ENCODE data around the gene OIT3. TPM values are rescaled to one million over a fixed set of nuclear protein-coding genes. Genes with fewer than 3 reads are reported as not detected.
"Not testable (repeated sequence)": the region's sequence is repeated elsewhere in the genome, so short reads cannot be mapped to it uniquely, and the experiment has no call there.

The OIT3 gene
- total RNA-seq, 5 donors from 2014 or later (not counting 1 experiment from before 2014, with no cell fraction given) = not detected

DNA sequence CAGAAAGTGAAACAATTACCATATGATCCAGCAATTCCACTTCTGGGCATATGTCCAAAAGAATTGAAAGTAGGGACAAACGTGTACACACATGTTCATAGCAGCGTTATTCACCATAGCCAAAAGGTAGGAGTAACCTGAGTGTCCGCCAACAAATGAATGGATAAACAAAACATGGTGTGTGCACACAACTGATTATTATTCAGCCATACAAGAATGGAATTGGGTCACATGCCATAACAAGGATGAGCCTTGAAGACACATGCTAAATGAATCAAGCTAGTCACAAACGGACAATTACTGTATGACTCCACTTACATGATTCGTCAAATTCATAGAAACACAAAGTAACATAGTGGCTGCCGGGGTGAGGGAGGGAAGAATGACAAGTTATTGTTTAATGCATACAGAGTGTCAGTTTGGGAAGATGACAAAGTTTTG, 4.1 kb upstream of the OIT3 start:
- Mint-ChIP-seq H3K4me3 (no peak overlapping the region), H3K4me1 (peaks cover 8 to 12% (median 10%) of the 10 kb centered on the region in 3 donors), H3K9me3 (peaks cover 0 to 5% (median 0%) of the 10 kb centered on the region in 3 donors), H3K27me3 (peaks cover 2 to 5% of the 10 kb centered on the region in 2 donors), H3K27ac (no peak overlapping the region), H3K36me3 (peaks cover 34% of the 10 kb centered on the region)
- no peak overlapping the region for H3K27ac ChIP-seq (ENCODE audit: low read length)
- no peaks in the 10 kb centered on the region for H3K9me3 ChIP-seq
- CTCF ChIA-PET = no interaction called here
- no peak overlapping the region for H3K4me3 ChIP-seq (ENCODE audit: control insufficient read depth in 1 of 2, extremely low read depth in 1 of 2, low read length in 1 of 2)
- no peaks in the 10 kb centered on the region for H3K27me3 ChIP-seq (replicated peaks in 1 of 2; ENCODE audit: control insufficient read depth in 2 of 2, extremely low read depth in 1 of 2, insufficient read depth in 2 of 2, low read length in 1 of 2)
- H3K4me1 ChIP-seq (ENCODE audit: control insufficient read depth in 1 of 2, extremely low read depth in 1 of 2, insufficient read depth in 2 of 2, low read length in 2 of 2) = peaks cover 4 to 7% of the 10 kb centered on the region in 2 experiments
- peaks cover 0 to 4% of the 10 kb centered on the region in 2 donors for H3K36me3 ChIP-seq (ENCODE audit: control insufficient read depth in 2 of 2, extremely low read depth in 1 of 2, insufficient read depth in 1 of 2, low read length in 1 of 2)
- ATAC-seq (replicated peaks in 1 of 4) (no peak), DNase-seq (no peak)
- POLR2A ChIA-PET = no interaction called here
- 100% methylated on average over 3 of the region's 6 CpGs for WGBS (ENCODE audit: insufficient coverage)

DNA sequence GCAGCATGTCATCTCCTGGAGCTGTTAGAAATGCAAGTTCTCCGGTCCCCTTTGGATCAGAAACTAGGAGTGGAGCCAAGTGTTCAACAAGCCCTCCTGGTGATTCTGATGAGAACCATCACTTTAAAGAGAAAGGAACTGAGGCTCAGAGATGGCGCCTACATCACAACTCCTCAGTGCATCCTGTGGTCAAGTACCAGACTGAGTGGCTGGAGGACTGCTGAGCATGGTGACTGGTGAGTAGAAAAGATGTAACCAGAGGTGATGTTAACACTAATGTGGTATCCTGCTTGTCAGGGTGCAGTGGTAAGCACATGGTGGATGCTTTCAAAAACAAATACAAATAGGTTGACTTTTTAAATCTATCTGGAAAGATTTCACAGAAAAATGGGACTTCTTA, 3.5 kb upstream of the OIT3 start:
- WGBS (ENCODE audit: insufficient coverage) = 100% methylated on average over 1 of the region's 2 CpGs
- CTCF ChIA-PET = no interaction called here
- Mint-ChIP-seq H3K27ac (no peak overlapping the region), H3K4me1 (peaks cover 8 to 12% (median 10%) of the 10 kb centered on the region in 3 donors), H3K9me3 (peaks cover 0 to 5% (median 0%) of the 10 kb centered on the region in 3 donors), H3K36me3 (peaks cover 30% of the 10 kb centered on the region), H3K27me3 (peaks cover 7 to 9% of the 10 kb centered on the region in 2 donors), H3K4me3 (no peak overlapping the region)
- POLR2A ChIA-PET = no interaction called here
- Histone ChIP-seq H3K4me3 (ENCODE audit: control insufficient read depth in 1 of 2, extremely low read depth in 1 of 2, low read length in 1 of 2) (no peak overlapping the region), H3K27ac (ENCODE audit: low read length) (no peak overlapping the region), H3K36me3 (ENCODE audit: control insufficient read depth in 2 of 2, extremely low read depth in 1 of 2, insufficient read depth in 1 of 2, low read length in 1 of 2) (peaks cover 0 to 2% of the 10 kb centered on the region in 2 donors), H3K27me3 (replicated peaks in 1 of 2; ENCODE audit: control insufficient read depth in 2 of 2, extremely low read depth in 1 of 2, insufficient read depth in 2 of 2, low read length in 1 of 2) (no peaks in the 10 kb centered on the region), H3K9me3 (no peaks in the 10 kb centered on the region), H3K4me1 (ENCODE audit: control insufficient read depth in 1 of 2, extremely low read depth in 1 of 2, insufficient read depth in 2 of 2, low read length in 2 of 2) (peaks cover 4 to 7% of the 10 kb centered on the region in 2 experiments)
- ATAC-seq (replicated peaks in 1 of 4) (no peak), DNase-seq (no peak)

DNA sequence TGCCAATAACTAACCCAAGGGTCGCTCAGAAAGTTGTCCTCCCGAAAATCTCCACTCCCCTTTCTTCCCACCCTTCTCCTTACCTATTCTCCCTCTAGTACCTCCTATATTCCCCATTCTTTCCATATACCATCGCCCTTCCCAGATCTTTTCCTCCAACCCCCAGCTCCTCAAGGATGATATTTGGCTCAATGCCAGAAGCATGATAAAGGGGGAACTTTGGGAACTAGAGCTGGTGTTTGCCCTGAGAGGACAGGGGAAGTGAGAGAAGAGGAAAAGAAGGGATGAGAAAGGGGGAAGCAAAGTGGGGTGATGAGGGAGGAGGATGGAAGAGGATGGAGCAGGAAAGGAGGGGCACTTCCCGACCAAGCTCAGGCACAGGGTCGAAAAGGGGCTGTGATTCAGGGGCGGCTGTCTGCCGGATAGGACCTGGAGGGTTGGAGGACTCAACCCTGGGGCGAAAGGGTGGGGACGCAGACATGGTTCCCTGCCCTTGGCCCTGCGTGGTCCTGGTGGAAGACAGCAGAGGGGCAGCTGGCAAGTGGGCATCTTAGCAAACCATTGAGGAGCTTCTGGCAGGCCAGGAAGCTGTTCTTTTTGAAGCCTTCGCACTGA, 1.8 kb downstream of the OIT3 start:
- no peaks in the 10 kb centered on the region for H3K9me3 Mint-ChIP-seq
- H3K27me3 Mint-ChIP-seq = peaks cover 14 to 18% of the 10 kb centered on the region in 2 donors
- no peaks in the 10 kb centered on the region for H3K36me3 ChIP-seq (ENCODE audit: control insufficient read depth in 2 of 2, extremely low read depth in 1 of 2, insufficient read depth in 1 of 2, low read length in 1 of 2)
- H3K9me3 ChIP-seq = no peaks in the 10 kb centered on the region
- no peak overlapping the region for H3K4me3 ChIP-seq (ENCODE audit: control insufficient read depth in 1 of 2, extremely low read depth in 1 of 2, low read length in 1 of 2)
- POLR2A ChIA-PET = no interaction called here
- no peaks in the 10 kb centered on the region for H3K4me1 Mint-ChIP-seq
- H3K27me3 ChIP-seq (replicated peaks in 1 of 2; ENCODE audit: control insufficient read depth in 2 of 2, extremely low read depth in 1 of 2, insufficient read depth in 2 of 2, low read length in 1 of 2) = peaks cover 0 to 8% of the 10 kb centered on the region in 2 experiments
- no peak overlapping the region for H3K27ac ChIP-seq (ENCODE audit: low read length)
- no peaks in the 10 kb centered on the region for H3K4me1 ChIP-seq (ENCODE audit: control insufficient read depth in 1 of 2, extremely low read depth in 1 of 2, insufficient read depth in 2 of 2, low read length in 2 of 2)
- WGBS (ENCODE audit: insufficient coverage) = 76% methylated on average over 10 of the region's 11 CpGs
- DNase-seq = no peak
- no peak overlapping the region for H3K27ac Mint-ChIP-seq
- no peak for ATAC-seq (replicated peaks in 1 of 4)
- H3K4me3 Mint-ChIP-seq = no peak overlapping the region
- no peaks in the 10 kb centered on the region for H3K36me3 Mint-ChIP-seq
- CTCF ChIA-PET = no interaction called here

DNA sequence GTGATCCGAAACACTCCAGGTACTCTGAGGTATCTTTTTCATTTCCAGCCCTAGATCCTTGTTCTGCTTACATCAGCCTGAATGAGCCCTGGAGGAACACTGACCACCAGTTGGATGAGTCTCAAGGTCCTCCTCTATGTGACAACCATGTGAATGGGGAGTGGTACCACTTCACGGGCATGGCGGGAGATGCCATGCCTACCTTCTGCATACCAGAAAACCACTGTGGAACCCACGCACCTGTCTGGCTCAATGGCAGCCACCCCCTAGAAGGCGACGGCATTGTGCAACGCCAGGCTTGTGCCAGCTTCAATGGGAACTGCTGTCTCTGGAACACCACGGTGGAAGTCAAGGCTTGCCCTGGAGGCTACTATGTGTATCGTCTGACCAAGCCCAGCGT, 5.1 kb downstream of the OIT3 start:
- peaks cover 12 to 18% of the 10 kb centered on the region in 2 donors for H3K27me3 Mint-ChIP-seq
- DNase-seq = no peak
- no peak for ATAC-seq (replicated peaks in 1 of 4)
- ChIA-PET CTCF (no interaction called here), POLR2A (no interaction called here)
- H3K4me3 Mint-ChIP-seq = no peak overlapping the region
- H3K27ac Mint-ChIP-seq = no peak overlapping the region
- H3K36me3 Mint-ChIP-seq = no peaks in the 10 kb centered on the region
- no peaks in the 10 kb centered on the region for H3K9me3 Mint-ChIP-seq
- no peaks in the 10 kb centered on the region for H3K9me3 ChIP-seq
- WGBS (ENCODE audit: insufficient coverage) = 91% methylated on average over 7 of the region's 10 CpGs
- H3K27me3 ChIP-seq (replicated peaks in 1 of 2; ENCODE audit: control insufficient read depth in 2 of 2, extremely low read depth in 1 of 2, insufficient read depth in 2 of 2, low read length in 1 of 2) = peaks cover 0 to 13% of the 10 kb centered on the region in 2 experiments
- no peaks in the 10 kb centered on the region for H3K4me1 Mint-ChIP-seq
- no peaks in the 10 kb centered on the region for H3K36me3 ChIP-seq (ENCODE audit: control insufficient read depth in 2 of 2, extremely low read depth in 1 of 2, insufficient read depth in 1 of 2, low read length in 1 of 2)
- no peak overlapping the region for H3K27ac ChIP-seq (ENCODE audit: low read length)
- H3K4me3 ChIP-seq (ENCODE audit: control insufficient read depth in 1 of 2, extremely low read depth in 1 of 2, low read length in 1 of 2) = no peak overlapping the region
- no peaks in the 10 kb centered on the region for H3K4me1 ChIP-seq (ENCODE audit: control insufficient read depth in 1 of 2, extremely low read depth in 1 of 2, insufficient read depth in 2 of 2, low read length in 2 of 2)

DNA sequence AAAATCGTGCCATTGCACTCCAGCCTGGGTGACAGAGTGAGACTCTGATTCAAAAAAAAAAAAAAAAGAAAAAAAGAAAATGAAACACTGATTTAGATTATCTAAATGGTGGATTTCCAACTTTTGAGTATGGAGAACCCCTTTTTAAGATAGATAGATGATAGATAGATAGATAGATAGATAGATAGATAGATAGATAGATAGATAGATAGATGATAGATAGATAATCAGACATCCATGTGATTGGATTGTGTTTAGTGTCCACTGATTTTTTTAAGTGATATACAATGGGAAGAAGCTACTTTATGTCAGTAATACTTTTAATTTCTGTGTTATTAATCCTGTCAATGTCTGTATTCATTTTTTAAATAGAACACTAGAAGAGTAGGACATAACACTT, 6.0 kb downstream of the OIT3 start:
- Histone ChIP-seq H3K27me3 (replicated peaks in 1 of 2; ENCODE audit: control insufficient read depth in 2 of 2, extremely low read depth in 1 of 2, insufficient read depth in 2 of 2, low read length in 1 of 2) (peaks cover 0 to 13% of the 10 kb centered on the region in 2 experiments), H3K36me3 (ENCODE audit: control insufficient read depth in 2 of 2, extremely low read depth in 1 of 2, insufficient read depth in 1 of 2, low read length in 1 of 2) (no peaks in the 10 kb centered on the region), H3K27ac (ENCODE audit: low read length) (no peak overlapping the region), H3K9me3 (no peaks in the 10 kb centered on the region), H3K4me3 (ENCODE audit: control insufficient read depth in 1 of 2, extremely low read depth in 1 of 2, low read length in 1 of 2) (no peak overlapping the region), H3K4me1 (ENCODE audit: control insufficient read depth in 1 of 2, extremely low read depth in 1 of 2, insufficient read depth in 2 of 2, low read length in 2 of 2) (no peaks in the 10 kb centered on the region)
- no peak for DNase-seq
- Mint-ChIP-seq H3K27ac (no peak overlapping the region), H3K4me3 (no peak overlapping the region), H3K4me1 (no peaks in the 10 kb centered on the region), H3K9me3 (no peaks in the 10 kb centered on the region), H3K36me3 (no peaks in the 10 kb centered on the region), H3K27me3 (peaks cover 8 to 14% of the 10 kb centered on the region in 2 donors)
- WGBS (ENCODE audit: insufficient coverage) = no CpG with 5 or more reads among the region's 1 CpG
- CTCF ChIA-PET = no interaction called here
- POLR2A ChIA-PET = no interaction called here
- no peak for ATAC-seq (replicated peaks in 1 of 4)

DNA sequence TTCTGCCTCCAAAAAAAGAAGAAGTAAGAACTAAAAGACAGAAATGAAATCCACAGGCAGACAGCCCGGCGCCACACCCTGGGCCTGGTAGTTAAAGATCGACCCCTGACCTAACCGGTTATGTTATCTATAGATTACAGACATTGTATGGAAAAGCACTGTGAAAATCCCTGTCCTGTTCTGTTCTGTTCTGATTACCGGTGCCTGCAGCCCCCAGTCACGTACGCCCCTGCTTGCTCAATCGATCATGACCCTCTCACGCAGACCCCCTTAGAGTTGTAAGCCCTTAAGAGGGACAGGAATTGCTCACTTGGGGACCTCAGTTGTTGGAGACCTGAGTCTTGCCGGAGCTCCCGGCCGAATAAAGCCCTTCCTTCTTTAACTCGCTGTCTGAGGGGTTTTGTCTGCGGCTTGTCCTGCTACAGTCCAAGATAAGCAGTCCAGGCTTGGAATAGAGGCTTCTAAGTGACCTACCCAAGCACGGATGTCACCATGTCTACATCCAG, 10.5 kb downstream of the OIT3 start:
- H3K4me1 ChIP-seq (ENCODE audit: control insufficient read depth in 1 of 2, extremely low read depth in 1 of 2, insufficient read depth in 2 of 2, low read length in 2 of 2); ATAC-seq (replicated peaks in 1 of 4); DNase-seq; H3K27ac ChIP-seq (ENCODE audit: low read length); H3K27me3 Mint-ChIP-seq; H3K4me3 ChIP-seq (ENCODE audit: control insufficient read depth in 1 of 2, extremely low read depth in 1 of 2, low read length in 1 of 2); H3K36me3 Mint-ChIP-seq; H3K9me3 Mint-ChIP-seq; H3K27me3 ChIP-seq (replicated peaks in 1 of 2; ENCODE audit: control insufficient read depth in 2 of 2, extremely low read depth in 1 of 2, insufficient read depth in 2 of 2, low read length in 1 of 2); POLR2A ChIA-PET; H3K9me3 ChIP-seq; CTCF ChIA-PET; H3K36me3 ChIP-seq (ENCODE audit: control insufficient read depth in 2 of 2, extremely low read depth in 1 of 2, insufficient read depth in 1 of 2, low read length in 1 of 2); H3K27ac Mint-ChIP-seq; H3K4me3 Mint-ChIP-seq; H3K4me1 Mint-ChIP-seq: not testable (repeated sequence)
- 98% methylated on average over 5 of the region's 15 CpGs for WGBS (ENCODE audit: insufficient coverage)

Data from T-cell (primary cell).